PC-9 (cell line): Measurements from ENCODE around the gene GIMAP7.

Source experiments
- CTCF ChIP-seq: fragments of 200-600 bp; sonication (generic); conservative IDR thresholded peaks from 2 replicates; pipeline ENCODE4 v1.6.1; 2017; ENCODE audit warnings: mixed run types, antibody characterized with exemption, mild to moderate bottlenecking, moderate library complexity
- EZH2 ChIP-seq: fragments of 200-600 bp; sonication (generic); IDR thresholded peaks from 2 replicates; pipeline ENCODE4 v1.8.0; 2017; ENCODE audit warnings: antibody characterized with exemption, low read depth

GRCh38 chr7:150503581-150503980 is 11.1 kb upstream of the GIMAP7 start:
- TF ChIP-seq CTCF: no peak
- TF ChIP-seq EZH2: no peak
